HL-60 (cell line): ENCODE data around the gene GRIK2.

Experiments
- CTCF ChIP-seq: IDR thresholded peaks from one replicate; pipeline ENCODE4 v1.5.1; 2011; ENCODE audit warnings: low read length, control low read depth, inconsistent platforms; ENCODE audit not compliant: insufficient read depth
- POLR2AphosphoS5 ChIP-seq: IDR thresholded peaks from 2 replicates; pipeline ENCODE4 v1.6.1; 2012; ENCODE audit warnings: low read depth

DNA sequence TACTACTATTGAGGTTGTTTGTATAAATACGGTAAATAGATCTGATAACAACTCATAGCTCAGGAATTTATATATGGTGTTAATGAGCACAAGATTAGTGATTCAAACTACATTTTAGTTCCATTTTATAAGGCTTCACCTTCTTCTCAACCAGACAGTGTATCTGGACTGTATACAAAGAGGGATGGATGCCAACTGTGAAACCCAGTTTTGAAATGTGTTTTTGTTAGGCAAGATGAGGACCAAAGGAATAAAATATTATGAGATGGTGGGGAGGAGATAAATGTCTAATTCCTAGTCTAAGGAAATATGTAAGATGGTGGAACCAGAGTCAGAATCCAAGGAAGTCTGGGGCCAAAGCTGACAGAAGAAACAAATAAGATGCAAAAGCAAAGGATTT, 329.0 kb downstream of the GRIK2 start:
- TF ChIP-seq CTCF = no peak
- TF ChIP-seq POLR2AphosphoS5 = no peak
